Chondrocyte (in vitro differentiated cells): ENCODE results near the gene UBE2Q1. TPM values are rescaled to one million over a fixed set of nuclear protein-coding genes. Genes with fewer than 3 reads are reported as not detected.
A peak's percentile ranks its signal among the peaks of the same experiment; 100 is the strongest.
"Not testable (repeated sequence)": the region's sequence is repeated elsewhere in the genome, so short reads cannot be mapped to it uniquely, and the experiment has no call there.

Source experiments
- DNase-seq: peaks from one replicate; pipeline ENCODE4 v3.0.0; 2021; ENCODE audit warnings: mixed read lengths, low spot score
- H3K27ac Mint-ChIP-seq: one replicate; pipeline ENCODE4 v1.8.0; 2021; ENCODE audit warnings: mild to moderate bottlenecking, moderate library complexity, mixed read lengths; ENCODE audit not compliant: unreplicated experiment
- H3K27me3 Mint-ChIP-seq: 2 replicates; pipeline ENCODE4 v1.8.0; 2021; ENCODE audit warnings: low read depth, mixed read lengths
- H3K36me3 Mint-ChIP-seq: 2 replicates; pipeline ENCODE4 v1.8.0; 2021; ENCODE audit warnings: low read depth, mixed read lengths
- H3K4me1 Mint-ChIP-seq: 2 replicates; pipeline ENCODE4 v1.8.0; 2021; ENCODE audit warnings: low read depth, mild to moderate bottlenecking, mixed read lengths
- H3K4me3 Mint-ChIP-seq: one replicate; pipeline ENCODE4 v1.8.0; 2021; ENCODE audit warnings: mild to moderate bottlenecking, moderate library complexity, mixed read lengths; ENCODE audit not compliant: unreplicated experiment
- H3K9me3 Mint-ChIP-seq: 2 replicates; pipeline ENCODE4 v1.8.0; 2021; ENCODE audit warnings: low read depth, mixed read lengths
- CTCF ChIP-seq: fragments of 200-600 bp; sonication (generic); IDR thresholded peaks from 2 replicates; pipeline ENCODE4 v1.5.0; 2021; ENCODE audit warnings: antibody characterized with exemption, mild to moderate bottlenecking, moderate library complexity
- total RNA-seq: library from RNA; stranded (reverse); gene quantifications from 3 replicates; pipeline ENCODE4 v1.2.1, GENCODE V29; 2021

UBE2Q1 gene
- total RNA-seq, 1 donor from 2014 or later, result 92.6 TPM

GRCh38 chr1:154541231-154541630 is 17.2 kb downstream of the UBE2Q1 start:
- H3K4me1 Mint-ChIP-seq, result no peaks in the 10 kb centered on the region
- H3K36me3 Mint-ChIP-seq, result no peaks in the 10 kb centered on the region
- DNase-seq, result no peak
- peaks cover 41% of the 10 kb centered on the region for H3K27me3 Mint-ChIP-seq
- H3K9me3 Mint-ChIP-seq, result no peaks in the 10 kb centered on the region
- no peak overlapping the region for H3K27ac Mint-ChIP-seq
- no peak overlapping the region for H3K4me3 Mint-ChIP-seq
- TF ChIP-seq CTCF, result no peak

GRCh38 chr1:154539486-154540483 is 18.7 kb downstream of the UBE2Q1 start:
- TF ChIP-seq CTCF, result no peak
- no peak for DNase-seq
- Mint-ChIP-seq H3K27ac (no peak overlapping the region), H3K4me3 (no peak overlapping the region), H3K27me3 (peaks cover 48% of the 10 kb centered on the region), H3K36me3 (peaks cover 3% of the 10 kb centered on the region), H3K4me1 (no peaks in the 10 kb centered on the region), H3K9me3 (peaks cover 2% of the 10 kb centered on the region)

GRCh38 chr1:154536570-154536969 is 21.9 kb downstream of the UBE2Q1 start:
- DNase-seq, result no peak
- peaks cover 45% of the 10 kb centered on the region for H3K27me3 Mint-ChIP-seq
- no peak for TF ChIP-seq CTCF
- no peak overlapping the region for H3K4me3 Mint-ChIP-seq
- H3K27ac Mint-ChIP-seq, result no peak overlapping the region
- peaks cover 3% of the 10 kb centered on the region for H3K36me3 Mint-ChIP-seq
- no peaks in the 10 kb centered on the region for H3K4me1 Mint-ChIP-seq
- peaks cover 2% of the 10 kb centered on the region for H3K9me3 Mint-ChIP-seq

GRCh38 chr1:154533952-154534844 is 24.3 kb downstream of the UBE2Q1 start:
- Mint-ChIP-seq H3K9me3 (peaks cover 2% of the 10 kb centered on the region), H3K4me1 (no peaks in the 10 kb centered on the region), H3K27me3 (peaks cover 30% of the 10 kb centered on the region), H3K27ac (no peak overlapping the region), H3K36me3 (peaks cover 3% of the 10 kb centered on the region), H3K4me3 (no peak overlapping the region)
- peak; percentile 74 for TF ChIP-seq CTCF
- no peak for DNase-seq

GRCh38 chr1:154531950-154532349 is 26.5 kb downstream of the UBE2Q1 start:
- H3K27me3 Mint-ChIP-seq, result peaks cover 19% of the 10 kb centered on the region
- H3K4me3 Mint-ChIP-seq, H3K9me3 Mint-ChIP-seq, DNase-seq, H3K36me3 Mint-ChIP-seq, H3K27ac Mint-ChIP-seq, H3K4me1 Mint-ChIP-seq: not testable (repeated sequence)
